Natural killer cell (primary cell): Measurements from ENCODE around the gene FAM43B. TPM values are rescaled to one million over a fixed set of nuclear protein-coding genes. Genes with fewer than 3 reads are reported as not detected.
A peak's percentile ranks its signal among the peaks of the same experiment; 100 is the strongest.
"Not testable (repeated sequence)": the region's sequence is repeated elsewhere in the genome, so short reads cannot be mapped to it uniquely, and the experiment has no call there.

ENCODE experiments used
- ATAC-seq, 3 donors: fragments of 150-1000 bp in 2 of 3; fragments of 200-7000 bp in 1 of 3; cut with Tn5 transposase; 1 replicate in 1 of 3; 2 replicates in 2 of 3; pipeline ENCODE4 v1.10.0; 2021; ENCODE audit warnings: mild to moderate bottlenecking in 2 of 3, moderate library complexity in 2 of 3
- DNase-seq, 2 donors: peaks; one replicate each; pipeline versions ENCODE4 v3.0.0 to v3.0.0-alpha.2; 2013 to 2021; ENCODE audit warnings: mixed read lengths in 1 of 2
- H3K27ac ChIP-seq: one replicate; pipeline ENCODE4 v1.5.1; 2013; ENCODE audit warnings: mild to moderate bottlenecking, low read length
- H3K27me3 ChIP-seq: one replicate; pipeline ENCODE4 v1.6.1; 2013; ENCODE audit warnings: low read length; ENCODE audit not compliant: control insufficient read depth, insufficient read depth
- H3K36me3 ChIP-seq: one replicate; pipeline ENCODE4 v1.6.1; 2013; ENCODE audit warnings: low read length; ENCODE audit not compliant: control insufficient read depth, insufficient read depth
- H3K4me1 ChIP-seq: one replicate; pipeline ENCODE4 v1.6.1; 2013; ENCODE audit warnings: low read length; ENCODE audit not compliant: control insufficient read depth, insufficient read depth
- H3K4me3 ChIP-seq: one replicate; pipeline ENCODE4 v1.5.1; 2013; ENCODE audit warnings: low read length
- H3K9me3 ChIP-seq: one replicate; pipeline ENCODE4 v1.6.1; 2013; ENCODE audit warnings: low read length; ENCODE audit not compliant: control insufficient read depth, insufficient read depth
- H3K27ac Mint-ChIP-seq, 2 donors: one replicate each; pipeline ENCODE4 v1.8.0; 2022; ENCODE audit warnings: mild to moderate bottlenecking in 2 of 2, mixed read lengths in 2 of 2, moderate library complexity in 1 of 2
- H3K27me3 Mint-ChIP-seq, 2 donors: one replicate each; pipeline ENCODE4 v1.8.0; 2022; ENCODE audit warnings: low read depth in 2 of 2, mixed read lengths in 2 of 2
- H3K36me3 Mint-ChIP-seq: one replicate; pipeline ENCODE4 v1.8.0; 2022; ENCODE audit warnings: mixed read lengths
- H3K4me1 Mint-ChIP-seq, 2 donors: one replicate each; pipeline ENCODE4 v1.8.0; 2022; ENCODE audit warnings: mixed read lengths in 2 of 2
- H3K4me3 Mint-ChIP-seq: one replicate; pipeline ENCODE4 v1.8.0; 2022; ENCODE audit warnings: mild to moderate bottlenecking, moderate library complexity, mixed read lengths
- H3K9me3 Mint-ChIP-seq, 2 donors: one replicate each; pipeline ENCODE4 v1.8.0; 2022; ENCODE audit warnings: mixed read lengths in 2 of 2
- WGBS: methylation state at CpG from one replicate; pipeline ENCODE4 v1.1.7; 2013; ENCODE audit warnings: missing lambda C conversion rate; ENCODE audit not compliant: insufficient coverage; 5-methylcytosine and 5-hydroxymethylcytosine counted together
- intact Hi-C: fragments of 100-400 bp; cut with micrococcal nuclease; formaldehyde crosslinking; loops from one replicate; pipeline ENCODE4 v1.14.2; 2022
- total RNA-seq, 4 donors: library from RNA; stranded (reverse); fragments of 120-200 nt in 1 of 4; gene quantifications; one replicate each; pipeline versions ENCODE4 v1.2.3 to v1.2.4, GENCODE V29; 2013 to 2022
- TF ChIP-seq, protein P1 (sequence below): fragments of 200-600 bp; IDR thresholded peaks from one replicate; pipeline ENCODE4 v1.8.0; 2022; ENCODE audit warnings: antibody characterized with exemption

FAM43B gene
- total RNA-seq, 3 donors from 2014 or later (not counting 1 experiment from before 2014, with no cell fraction given) = not detected

DNA sequence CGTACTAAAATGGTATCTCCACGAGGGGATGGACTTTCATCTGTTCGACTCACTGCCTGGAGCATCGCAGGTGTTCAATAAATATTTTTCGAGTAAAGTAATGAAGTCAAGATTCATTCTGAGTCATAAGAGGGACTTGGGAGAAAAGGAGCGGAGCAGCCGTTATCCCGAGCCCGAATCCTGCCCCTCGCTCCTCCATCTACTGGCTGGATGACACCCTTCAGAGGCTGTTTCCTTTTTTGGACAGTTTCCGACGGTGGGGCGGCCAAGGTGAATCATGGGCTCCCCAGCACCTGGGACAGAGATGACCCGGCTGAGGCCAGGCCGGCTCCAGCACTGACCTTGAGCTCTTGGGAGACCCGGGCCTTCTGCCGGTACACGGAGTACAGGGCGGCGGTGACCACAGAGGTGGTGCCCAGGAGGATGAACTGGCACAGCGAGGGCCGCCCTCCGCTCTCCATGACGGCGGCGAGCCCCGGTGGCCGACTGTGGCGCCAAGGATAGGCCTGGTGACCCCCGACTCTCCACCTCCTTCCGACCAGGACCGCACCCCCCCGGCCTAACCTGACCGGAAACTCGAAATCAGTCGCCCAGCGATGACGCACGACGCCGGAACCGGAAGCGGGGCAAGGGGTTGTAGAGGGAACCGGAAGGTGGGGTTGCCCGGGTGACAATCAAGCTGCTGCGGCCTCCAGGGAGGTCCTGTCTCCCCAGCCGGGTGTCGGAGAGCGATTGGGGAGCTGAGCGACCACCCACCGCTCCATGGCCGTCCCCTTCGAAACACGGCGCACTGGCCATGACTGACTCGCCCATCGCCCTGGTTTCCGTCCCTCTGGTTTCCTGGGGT, 44.6 kb upstream of the FAM43B start, which contains the start of gene MUL1:
Gene MUL1, minus strand, starts transcription at position 588 of the 847 bp plus-strand sequence. Its CDS starts 127 bp downstream, at position 461.
- Mint-ChIP-seq H3K36me3 (no peaks in the 10 kb centered on the region), H3K4me1 (peaks cover 23 to 28% of the 10 kb centered on the region in 2 donors), H3K27ac (peak within 1 kb of the TSS; percentile 94 to 95), H3K4me3 (peak within 1 kb of the TSS; percentile 79), H3K27me3 (peaks cover 0 to 5% of the 10 kb centered on the region in 2 donors), H3K9me3 (no peaks in the 10 kb centered on the region)
- Histone ChIP-seq H3K27ac (peak within 1 kb of the TSS; percentile 88), H3K4me3 (peak within 1 kb of the TSS; percentile 90), H3K36me3 (peaks cover 8% of the 10 kb centered on the region), H3K27me3 (peaks cover 3% of the 10 kb centered on the region), H3K4me1 (peaks cover 15% of the 10 kb centered on the region), H3K9me3 (no peaks in the 10 kb centered on the region)
- peak; percentile 92 to 95 (median 95) for ATAC-seq
- intact Hi-C loops = no loop called here
- TF ChIP-seq, protein P1, sequence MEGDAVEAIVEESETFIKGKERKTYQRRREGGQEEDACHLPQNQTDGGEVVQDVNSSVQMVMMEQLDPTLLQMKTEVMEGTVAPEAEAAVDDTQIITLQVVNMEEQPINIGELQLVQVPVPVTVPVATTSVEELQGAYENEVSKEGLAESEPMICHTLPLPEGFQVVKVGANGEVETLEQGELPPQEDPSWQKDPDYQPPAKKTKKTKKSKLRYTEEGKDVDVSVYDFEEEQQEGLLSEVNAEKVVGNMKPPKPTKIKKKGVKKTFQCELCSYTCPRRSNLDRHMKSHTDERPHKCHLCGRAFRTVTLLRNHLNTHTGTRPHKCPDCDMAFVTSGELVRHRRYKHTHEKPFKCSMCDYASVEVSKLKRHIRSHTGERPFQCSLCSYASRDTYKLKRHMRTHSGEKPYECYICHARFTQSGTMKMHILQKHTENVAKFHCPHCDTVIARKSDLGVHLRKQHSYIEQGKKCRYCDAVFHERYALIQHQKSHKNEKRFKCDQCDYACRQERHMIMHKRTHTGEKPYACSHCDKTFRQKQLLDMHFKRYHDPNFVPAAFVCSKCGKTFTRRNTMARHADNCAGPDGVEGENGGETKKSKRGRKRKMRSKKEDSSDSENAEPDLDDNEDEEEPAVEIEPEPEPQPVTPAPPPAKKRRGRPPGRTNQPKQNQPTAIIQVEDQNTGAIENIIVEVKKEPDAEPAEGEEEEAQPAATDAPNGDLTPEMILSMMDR = no peak
- peak; percentile 94 to 95 for DNase-seq
- under 1% methylated on average over 58 of the region's 58 CpGs for WGBS

DNA sequence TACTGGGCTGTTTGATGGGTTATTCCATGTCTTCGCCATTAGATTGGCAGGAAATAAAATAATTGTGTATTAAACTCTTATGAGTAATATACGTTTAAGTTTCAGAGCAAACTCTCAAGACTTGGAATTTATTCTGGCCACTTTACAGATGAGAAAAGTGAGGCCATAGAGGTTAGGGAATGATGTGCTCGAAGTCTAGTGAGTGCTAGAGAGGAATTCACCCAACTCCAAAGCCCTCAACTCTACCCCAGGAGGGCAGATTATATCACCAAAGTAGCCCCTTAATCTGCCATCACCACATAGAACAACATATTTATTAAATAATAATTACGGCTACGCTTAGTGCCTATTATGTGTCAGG, 44.0 kb upstream of the FAM43B start:
- Mint-ChIP-seq H3K9me3 (no peaks in the 10 kb centered on the region), H3K4me1 (peaks cover 23 to 28% of the 10 kb centered on the region in 2 donors), H3K27ac (peak overlapping the region; percentile 94 to 95), H3K27me3 (peaks cover 0 to 9% of the 10 kb centered on the region in 2 donors), H3K36me3 (no peaks in the 10 kb centered on the region), H3K4me3 (peak overlapping the region; percentile 79)
- intact Hi-C loops = no loop called here
- Histone ChIP-seq H3K4me1 (peaks cover 15% of the 10 kb centered on the region), H3K9me3 (no peaks in the 10 kb centered on the region), H3K36me3 (peaks cover 7% of the 10 kb centered on the region), H3K27ac (peak overlapping the region; percentile 88), H3K4me3 (peak overlapping the region; percentile 90), H3K27me3 (peaks cover 3% of the 10 kb centered on the region)
- no peak for DNase-seq
- no peak for ATAC-seq
- TF ChIP-seq, protein P1 = no peak
- WGBS = 67% methylated on average over 3 of the region's 5 CpGs

DNA sequence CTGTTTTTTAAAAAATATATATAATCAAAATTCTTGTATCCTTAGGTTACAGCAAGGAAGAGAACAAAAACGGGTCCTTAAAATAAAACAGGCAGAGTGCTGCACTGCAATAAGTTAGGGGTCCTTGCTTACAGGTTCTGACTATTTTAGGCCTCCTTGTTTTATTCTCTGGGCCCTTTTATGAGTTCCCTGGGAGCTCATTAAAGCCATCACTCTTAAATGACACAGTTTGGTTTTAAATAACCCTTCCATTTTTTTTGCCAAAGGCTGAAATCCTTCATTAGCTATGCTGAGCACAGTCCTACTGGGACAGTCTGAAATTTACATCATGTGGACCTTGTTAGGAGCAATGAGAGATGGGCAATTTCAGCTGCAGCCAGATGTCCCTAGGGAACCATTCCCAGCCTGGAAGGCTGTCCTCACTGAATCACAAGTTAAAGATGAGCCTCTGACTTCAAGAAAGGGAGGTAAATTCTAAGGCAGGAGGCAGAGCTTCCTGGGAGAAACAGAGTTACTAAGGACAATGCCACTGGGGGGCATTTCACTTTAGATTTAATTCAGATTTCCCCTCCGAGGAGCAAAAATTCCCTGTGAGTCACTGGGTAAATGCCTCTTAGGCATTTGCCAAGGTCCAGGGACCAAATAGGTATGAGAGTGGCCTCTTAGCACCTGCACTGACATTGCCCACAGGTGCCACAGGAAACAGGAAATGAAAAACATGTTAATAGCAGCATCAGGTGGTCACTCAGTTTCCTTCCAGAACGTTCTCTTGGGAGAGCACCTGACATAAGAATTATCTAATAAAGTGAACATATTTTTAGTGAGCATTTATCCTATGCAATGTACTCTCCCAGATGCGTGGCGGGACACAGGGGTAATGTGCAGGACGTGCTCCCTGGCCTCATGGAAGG, 40.6 kb upstream of the FAM43B start:
- H3K36me3 Mint-ChIP-seq = no peaks in the 10 kb centered on the region
- intact Hi-C loops = no loop called here
- WGBS = 68% methylated on average over 5 of the region's 6 CpGs

DNA sequence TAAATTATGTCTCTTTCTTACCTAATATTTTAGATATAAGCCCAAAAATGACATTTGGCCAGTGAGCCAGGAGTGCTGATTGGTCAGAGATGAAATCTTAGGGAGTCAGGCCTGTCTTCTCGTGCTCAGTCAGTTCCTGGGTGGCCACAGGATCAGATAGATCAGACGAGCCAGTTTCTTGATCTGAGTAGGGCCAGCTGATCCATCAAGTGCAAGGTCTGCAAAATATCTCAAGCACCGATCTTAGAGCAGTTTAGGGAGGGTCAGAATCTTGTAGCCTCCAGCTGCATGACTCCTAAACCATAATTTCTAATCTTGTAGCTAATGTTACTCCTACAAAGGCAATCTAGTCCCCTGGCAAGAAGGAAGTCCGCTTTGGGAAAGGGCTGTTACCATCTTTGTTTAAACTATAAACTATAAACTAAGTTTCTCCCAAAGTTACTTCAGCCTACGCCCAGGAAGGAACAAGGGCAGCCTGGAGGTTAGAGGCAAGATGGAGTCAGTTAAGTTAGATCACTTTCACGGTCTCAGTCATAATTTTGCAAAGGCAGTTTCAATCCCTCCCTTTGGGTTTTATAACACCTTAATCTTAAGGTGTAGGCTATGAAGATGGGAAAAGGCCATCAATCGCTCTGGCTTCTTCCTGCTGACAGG, 32.6 kb upstream of the FAM43B start:
- H3K4me1 ChIP-seq, H3K36me3 Mint-ChIP-seq, DNase-seq, H3K36me3 ChIP-seq, H3K9me3 Mint-ChIP-seq, intact Hi-C loops, H3K4me3 ChIP-seq, ATAC-seq, H3K4me1 Mint-ChIP-seq, H3K27ac ChIP-seq, H3K4me3 Mint-ChIP-seq, H3K9me3 ChIP-seq, H3K27ac Mint-ChIP-seq, H3K27me3 ChIP-seq: not testable (repeated sequence)
- peaks cover 7 to 19% of the 10 kb centered on the region in 2 donors for H3K27me3 Mint-ChIP-seq
- WGBS = 64% methylated on average over 5 of the region's 7 CpGs

More for the DNA sequence above, 40.6 kb upstream of the FAM43B start:
- peaks cover 12% of the 10 kb centered on the region in 2 donors for H3K4me1 Mint-ChIP-seq
- H3K27ac Mint-ChIP-seq = no peak overlapping the region
- peaks cover 6 to 12% of the 10 kb centered on the region in 2 donors for H3K27me3 Mint-ChIP-seq
- Histone ChIP-seq H3K36me3 (no peaks in the 10 kb centered on the region), H3K4me3 (no peak overlapping the region), H3K4me1 (peaks cover 14% of the 10 kb centered on the region), H3K27me3 (peaks cover 3% of the 10 kb centered on the region), H3K9me3 (no peaks in the 10 kb centered on the region), H3K27ac (no peak overlapping the region)
- ATAC-seq (no peak), DNase-seq (no peak)
- no peaks in the 10 kb centered on the region for H3K9me3 Mint-ChIP-seq
- no peak overlapping the region for H3K4me3 Mint-ChIP-seq
- TF ChIP-seq, protein P1 = no peak
